ENCODE measurements around the gene DCTN3.

DNA sequence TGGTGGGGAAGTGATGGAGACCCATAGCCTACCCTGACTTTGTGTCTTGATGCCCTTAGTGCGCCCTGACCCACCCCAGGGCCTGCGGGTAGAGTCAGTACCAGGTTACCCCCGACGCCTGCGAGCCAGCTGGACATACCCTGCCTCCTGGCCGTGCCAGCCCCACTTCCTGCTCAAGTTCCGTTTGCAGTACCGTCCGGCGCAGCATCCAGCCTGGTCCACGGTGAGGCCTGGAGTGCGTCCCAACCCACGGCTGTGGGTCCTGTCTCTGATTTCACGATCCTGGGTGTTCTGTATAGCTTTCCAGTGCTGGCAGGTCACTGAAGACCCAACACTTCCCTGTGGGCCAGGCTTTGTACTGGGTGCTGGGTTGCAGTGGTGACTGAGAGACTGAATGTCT lies 38.2 kb upstream of the DCTN3 start:
- TF ChIP-seq EZH2 (IDR thresholded peaks at IDR 0.05; ENCODE audit: insufficient read depth, poor library complexity, severe bottlenecking): no peak
- TF ChIP-seq EZH2phosphoT487 (IDR thresholded peaks at IDR 0.05; ENCODE audit: insufficient read depth, low read depth): no peak

Measured in GM23248 (cell line).